Chondrocyte (in vitro differentiated cells): ENCODE results near the gene ZFHX3. TPM values are rescaled to one million over a fixed set of nuclear protein-coding genes. Genes with fewer than 3 reads are reported as not detected.

Source experiments
- DNase-seq: peaks from one replicate; pipeline ENCODE4 v3.0.0; 2021; ENCODE audit warnings: mixed read lengths, low spot score
- H3K27ac Mint-ChIP-seq: one replicate; pipeline ENCODE4 v1.8.0; 2021; ENCODE audit warnings: mild to moderate bottlenecking, moderate library complexity, mixed read lengths; ENCODE audit not compliant: unreplicated experiment
- H3K27me3 Mint-ChIP-seq: 2 replicates; pipeline ENCODE4 v1.8.0; 2021; ENCODE audit warnings: low read depth, mixed read lengths
- H3K36me3 Mint-ChIP-seq: 2 replicates; pipeline ENCODE4 v1.8.0; 2021; ENCODE audit warnings: low read depth, mixed read lengths
- H3K4me1 Mint-ChIP-seq: 2 replicates; pipeline ENCODE4 v1.8.0; 2021; ENCODE audit warnings: low read depth, mild to moderate bottlenecking, mixed read lengths
- H3K4me3 Mint-ChIP-seq: one replicate; pipeline ENCODE4 v1.8.0; 2021; ENCODE audit warnings: mild to moderate bottlenecking, moderate library complexity, mixed read lengths; ENCODE audit not compliant: unreplicated experiment
- H3K9me3 Mint-ChIP-seq: 2 replicates; pipeline ENCODE4 v1.8.0; 2021; ENCODE audit warnings: low read depth, mixed read lengths
- total RNA-seq: library from RNA; stranded (reverse); gene quantifications from 3 replicates; pipeline ENCODE4 v1.2.1, GENCODE V29; 2021
- TF ChIP-seq, protein P1 (sequence below): fragments of 200-600 bp; sonication (generic); IDR thresholded peaks from 2 replicates; pipeline ENCODE4 v1.5.0; 2021; ENCODE audit warnings: antibody characterized with exemption, mild to moderate bottlenecking, moderate library complexity

ZFHX3 gene
- total RNA-seq, 1 donor from 2014 or later: 86.8 TPM

DNA sequence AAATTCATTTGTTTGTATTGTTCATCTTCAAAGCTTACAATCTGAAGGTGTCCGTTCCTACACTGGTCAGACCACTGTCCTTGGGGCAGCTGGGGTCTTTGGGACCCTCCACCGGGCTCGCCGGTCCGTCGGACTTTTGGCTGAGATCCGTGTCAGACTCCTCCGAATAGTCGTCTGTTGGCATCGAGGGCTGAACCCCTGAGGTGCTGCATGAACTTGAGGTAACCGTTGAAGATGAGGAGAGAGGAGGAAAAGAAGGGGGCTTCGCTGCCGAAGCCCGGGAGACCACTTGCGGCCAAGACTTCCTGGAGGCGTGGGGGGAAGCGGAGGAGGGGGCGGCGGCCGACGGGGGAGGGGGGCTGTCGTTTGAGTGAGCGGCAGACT lies 260.8 kb downstream of the ZFHX3 start:
- TF ChIP-seq, protein P1, sequence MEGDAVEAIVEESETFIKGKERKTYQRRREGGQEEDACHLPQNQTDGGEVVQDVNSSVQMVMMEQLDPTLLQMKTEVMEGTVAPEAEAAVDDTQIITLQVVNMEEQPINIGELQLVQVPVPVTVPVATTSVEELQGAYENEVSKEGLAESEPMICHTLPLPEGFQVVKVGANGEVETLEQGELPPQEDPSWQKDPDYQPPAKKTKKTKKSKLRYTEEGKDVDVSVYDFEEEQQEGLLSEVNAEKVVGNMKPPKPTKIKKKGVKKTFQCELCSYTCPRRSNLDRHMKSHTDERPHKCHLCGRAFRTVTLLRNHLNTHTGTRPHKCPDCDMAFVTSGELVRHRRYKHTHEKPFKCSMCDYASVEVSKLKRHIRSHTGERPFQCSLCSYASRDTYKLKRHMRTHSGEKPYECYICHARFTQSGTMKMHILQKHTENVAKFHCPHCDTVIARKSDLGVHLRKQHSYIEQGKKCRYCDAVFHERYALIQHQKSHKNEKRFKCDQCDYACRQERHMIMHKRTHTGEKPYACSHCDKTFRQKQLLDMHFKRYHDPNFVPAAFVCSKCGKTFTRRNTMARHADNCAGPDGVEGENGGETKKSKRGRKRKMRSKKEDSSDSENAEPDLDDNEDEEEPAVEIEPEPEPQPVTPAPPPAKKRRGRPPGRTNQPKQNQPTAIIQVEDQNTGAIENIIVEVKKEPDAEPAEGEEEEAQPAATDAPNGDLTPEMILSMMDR: no peak
- Mint-ChIP-seq H3K4me1 (peaks cover 61% of the 10 kb centered on the region), H3K27ac (peak overlapping the region; percentile 100), H3K4me3 (peak overlapping the region; percentile 73), H3K9me3 (no peaks in the 10 kb centered on the region), H3K36me3 (peaks cover 37% of the 10 kb centered on the region), H3K27me3 (no peaks in the 10 kb centered on the region)
- DNase-seq: no peak

DNA sequence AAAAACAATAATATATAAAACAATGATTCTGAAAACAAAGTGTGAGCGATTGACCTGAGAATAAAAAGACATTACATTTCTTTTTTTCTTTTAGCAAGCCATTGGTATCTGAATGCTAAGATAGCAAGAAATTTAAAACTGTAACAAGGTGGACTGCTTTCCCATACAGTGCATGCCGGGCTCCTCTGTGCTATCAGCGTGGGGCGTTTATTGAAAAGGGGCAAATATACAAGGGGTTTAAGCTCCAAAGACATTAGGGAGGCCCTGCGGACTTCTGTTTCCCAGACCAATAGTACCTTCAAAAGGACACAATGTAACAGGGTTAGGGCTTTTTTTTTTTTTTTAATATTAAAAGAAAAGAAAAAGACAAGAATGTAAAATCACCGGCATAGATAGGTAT lies 261.3 kb downstream of the ZFHX3 start:
- TF ChIP-seq, protein P1: no peak
- Mint-ChIP-seq H3K36me3 (peaks cover 32% of the 10 kb centered on the region), H3K9me3 (no peaks in the 10 kb centered on the region), H3K4me3 (peak overlapping the region; percentile 22), H3K4me1 (peaks cover 58% of the 10 kb centered on the region), H3K27ac (peak overlapping the region; percentile 100), H3K27me3 (no peaks in the 10 kb centered on the region)
- DNase-seq: no peak

DNA sequence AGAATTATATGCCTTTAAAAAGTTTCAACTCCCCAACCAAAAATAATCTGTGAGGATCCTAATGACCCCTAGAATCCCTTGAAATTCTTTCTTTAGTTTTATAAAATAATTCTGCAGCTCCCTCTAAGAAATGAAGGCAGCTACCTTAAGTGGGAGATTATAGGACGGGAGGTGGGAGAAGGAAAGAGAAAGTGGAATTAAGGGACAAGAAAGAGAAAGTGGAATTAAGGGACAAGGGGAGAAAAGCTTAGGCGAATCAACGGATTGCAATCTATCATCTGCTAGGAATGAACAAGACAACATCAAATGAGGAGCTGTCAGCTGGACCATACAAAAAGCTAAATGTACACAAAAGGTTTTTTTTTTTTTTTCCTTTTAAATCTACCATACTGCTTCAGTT lies 262.0 kb downstream of the ZFHX3 start:
- Mint-ChIP-seq H3K27ac (peak overlapping the region; percentile 100), H3K4me3 (peak overlapping the region; percentile 43), H3K4me1 (peaks cover 58% of the 10 kb centered on the region), H3K27me3 (no peaks in the 10 kb centered on the region), H3K9me3 (no peaks in the 10 kb centered on the region), H3K36me3 (peaks cover 30% of the 10 kb centered on the region)
- DNase-seq: no peak
- TF ChIP-seq, protein P1: no peak

DNA sequence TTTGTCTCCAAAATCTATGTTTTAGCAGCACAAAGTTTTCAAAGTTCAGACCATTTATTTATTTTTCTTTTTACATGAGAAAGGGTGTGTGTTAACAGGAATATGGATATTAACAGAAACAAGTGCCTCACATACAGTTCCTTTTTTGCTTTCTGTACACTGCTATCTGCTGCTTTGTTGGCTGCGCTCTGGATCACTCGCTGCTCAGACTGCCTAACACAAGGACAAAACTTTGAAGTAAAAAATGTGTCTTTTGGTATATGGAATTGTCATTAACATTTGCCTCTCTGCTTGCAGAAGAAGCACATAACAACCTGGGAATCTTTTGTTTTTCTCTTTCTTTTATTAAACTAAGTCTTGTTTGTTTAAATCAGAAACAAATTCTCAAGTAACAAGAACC lies 262.8 kb downstream of the ZFHX3 start:
- DNase-seq: no peak
- H3K27ac Mint-ChIP-seq: peak overlapping the region; percentile 100
- no peaks in the 10 kb centered on the region for H3K27me3 Mint-ChIP-seq
- no peaks in the 10 kb centered on the region for H3K9me3 Mint-ChIP-seq
- TF ChIP-seq, protein P1: no peak
- peak overlapping the region; percentile 40 for H3K4me3 Mint-ChIP-seq
- H3K4me1 Mint-ChIP-seq: peaks cover 56% of the 10 kb centered on the region
- H3K36me3 Mint-ChIP-seq: peaks cover 27% of the 10 kb centered on the region

DNA sequence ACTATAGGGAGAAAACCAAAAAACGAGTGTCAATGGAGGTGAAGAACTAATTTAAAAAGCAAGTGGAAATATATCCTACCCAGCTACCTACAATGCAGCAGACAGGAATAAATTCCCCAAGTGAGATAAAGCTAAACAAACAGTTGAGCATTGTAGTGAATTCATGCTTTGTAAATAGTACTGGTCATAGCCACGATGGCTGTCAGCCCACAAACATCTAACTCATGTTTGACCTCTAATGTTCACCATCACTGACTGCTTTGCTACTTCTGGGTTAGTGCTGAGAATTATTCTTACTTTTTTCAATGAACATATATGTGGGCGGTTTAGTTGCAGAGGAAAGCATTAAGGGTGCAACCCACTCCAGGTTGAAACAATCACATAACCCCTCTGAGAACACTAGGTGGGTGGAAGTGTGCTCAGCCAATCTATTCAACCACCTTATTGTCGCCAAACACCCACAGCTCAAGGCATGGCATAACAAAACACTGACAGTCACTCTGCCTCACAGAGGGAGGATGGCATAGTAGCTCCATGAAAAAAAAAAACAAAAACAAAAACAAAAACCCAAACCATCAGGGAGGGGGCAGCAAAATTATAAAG lies 264.1 kb downstream of the ZFHX3 start:
- no peak for DNase-seq
- TF ChIP-seq, protein P1: no peak
- no peak overlapping the region for H3K4me3 Mint-ChIP-seq

More for the DNA sequence above, 264.1 kb downstream of the ZFHX3 start:
- peaks cover 18% of the 10 kb centered on the region for H3K36me3 Mint-ChIP-seq
- no peaks in the 10 kb centered on the region for H3K9me3 Mint-ChIP-seq
- H3K27me3 Mint-ChIP-seq: no peaks in the 10 kb centered on the region
- peaks cover 45% of the 10 kb centered on the region for H3K4me1 Mint-ChIP-seq
- H3K27ac Mint-ChIP-seq: peak overlapping the region; percentile 75
